Right renal cortex interstitium (tissue), 3 donors: ENCODE results near the gene ZNF581. TPM values are rescaled to one million over a fixed set of nuclear protein-coding genes. Genes with fewer than 3 reads are reported as not detected.

Source experiments
- DNase-seq, 3 donors: peaks; one replicate each; pipeline ENCODE4 v3.0.0-alpha.2; 2013; ENCODE audit warnings: low read depth in 3 of 3, low spot score in 2 of 3
- polyA plus RNA-seq, 3 donors: library from polyadenylated mRNA; unstranded; fragments of 120-200 nt; gene quantifications; one replicate each; pipeline ENCODE4 v1.2.1, GENCODE V29; 2013; ENCODE audit not compliant: insufficient read length in 3 of 3

The ZNF581 gene
- polyA plus RNA-seq, 3 donors = 22.1 to 24.5 (median 24.2) TPM

DNA sequence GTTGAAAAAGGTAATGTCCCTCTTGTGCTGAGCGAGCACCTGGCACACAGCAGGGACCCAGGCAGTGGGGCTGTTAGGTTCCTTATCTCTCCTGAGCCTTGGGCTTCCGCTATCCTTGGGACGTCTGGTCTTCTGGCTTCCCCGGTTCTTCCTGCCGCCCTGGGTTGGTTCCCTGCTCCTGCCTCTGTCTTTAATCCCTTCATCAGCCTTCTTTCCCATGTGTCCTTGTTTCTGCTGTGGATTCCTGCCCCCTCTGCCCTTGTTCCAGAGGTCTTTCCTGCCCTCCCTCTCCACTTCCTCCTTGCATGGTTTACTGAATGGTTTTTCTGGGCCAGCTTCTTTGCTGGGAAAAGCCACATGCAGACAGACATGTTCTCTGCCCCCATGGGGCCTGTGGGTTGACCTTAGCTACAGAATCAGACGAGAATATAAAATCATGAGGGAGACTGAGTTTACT is 34.2 kb downstream of the ZNF581 start:
- DNase-seq = no peak

DNA sequence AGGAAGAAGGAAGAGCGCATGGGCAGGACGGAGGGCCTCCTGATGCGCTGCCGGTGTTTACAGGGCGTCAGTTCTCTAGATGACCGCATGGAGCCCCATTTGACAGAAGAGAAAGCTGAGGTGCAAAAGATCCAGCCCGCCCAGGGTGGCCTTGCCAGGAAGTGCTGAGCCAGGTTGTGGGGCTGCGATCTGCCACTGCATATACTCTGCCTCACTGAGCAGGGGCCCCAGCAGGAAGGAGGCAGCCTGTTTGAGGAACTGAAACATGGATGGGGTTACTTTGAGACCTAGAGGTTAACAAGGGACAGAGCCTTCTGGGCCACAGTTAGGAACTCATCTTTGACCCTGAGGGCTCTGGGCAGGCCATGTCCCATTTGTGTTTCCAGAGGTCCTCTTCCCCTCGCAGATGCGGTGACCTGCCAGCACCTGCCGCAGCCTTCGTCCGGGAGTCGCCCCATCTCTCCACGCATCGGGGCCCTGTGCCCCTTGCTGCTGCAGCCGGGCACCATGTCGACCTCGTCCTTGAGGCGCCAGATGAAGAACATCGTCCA is 34.7 kb downstream of the ZNF581 start:
- no peak for DNase-seq

DNA sequence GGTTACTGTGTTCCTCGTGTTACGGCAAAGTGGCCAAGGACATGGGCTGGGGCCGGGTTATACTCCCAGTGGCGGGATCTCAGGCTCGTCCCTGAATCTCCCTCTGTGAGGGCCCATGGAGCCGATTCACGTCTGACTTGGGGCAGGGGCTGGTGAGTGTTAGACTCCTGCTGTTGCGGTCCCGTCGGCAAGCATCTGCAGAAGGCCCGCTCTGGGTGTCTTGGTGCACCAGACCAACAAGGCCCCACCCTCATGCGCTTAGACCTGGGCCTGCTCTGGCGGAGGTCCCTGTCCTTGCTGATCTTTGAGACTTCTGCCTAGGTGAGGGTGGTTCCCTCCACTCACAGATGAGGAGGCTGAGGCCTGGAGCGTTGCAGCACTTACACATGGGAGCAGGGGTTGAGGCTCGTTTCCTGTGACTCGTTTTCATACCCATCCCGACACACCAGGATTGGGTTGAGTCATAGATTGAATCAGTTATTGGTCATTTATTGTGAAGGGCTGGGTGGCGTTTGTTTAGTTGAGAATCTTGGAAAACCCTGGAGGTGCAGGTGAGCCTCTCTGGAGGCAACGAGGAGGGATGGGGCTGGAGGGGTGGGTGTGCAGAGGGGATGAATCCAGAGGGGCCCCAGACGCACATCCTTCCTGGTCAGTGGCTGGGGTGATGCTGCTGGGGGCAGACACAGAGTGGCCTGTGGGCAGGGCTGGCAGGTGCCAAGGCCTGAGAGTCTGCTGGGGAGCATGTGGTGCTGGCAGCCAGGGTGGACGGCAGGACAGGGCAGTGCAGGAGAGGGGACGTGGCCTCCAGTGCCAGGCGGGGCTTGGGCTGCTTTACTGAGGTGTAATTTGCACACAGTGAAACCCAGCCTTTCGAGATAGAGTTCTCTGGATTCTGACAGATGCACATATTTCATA is 36.2 kb downstream of the ZNF581 start:
- DNase-seq = no peak

DNA sequence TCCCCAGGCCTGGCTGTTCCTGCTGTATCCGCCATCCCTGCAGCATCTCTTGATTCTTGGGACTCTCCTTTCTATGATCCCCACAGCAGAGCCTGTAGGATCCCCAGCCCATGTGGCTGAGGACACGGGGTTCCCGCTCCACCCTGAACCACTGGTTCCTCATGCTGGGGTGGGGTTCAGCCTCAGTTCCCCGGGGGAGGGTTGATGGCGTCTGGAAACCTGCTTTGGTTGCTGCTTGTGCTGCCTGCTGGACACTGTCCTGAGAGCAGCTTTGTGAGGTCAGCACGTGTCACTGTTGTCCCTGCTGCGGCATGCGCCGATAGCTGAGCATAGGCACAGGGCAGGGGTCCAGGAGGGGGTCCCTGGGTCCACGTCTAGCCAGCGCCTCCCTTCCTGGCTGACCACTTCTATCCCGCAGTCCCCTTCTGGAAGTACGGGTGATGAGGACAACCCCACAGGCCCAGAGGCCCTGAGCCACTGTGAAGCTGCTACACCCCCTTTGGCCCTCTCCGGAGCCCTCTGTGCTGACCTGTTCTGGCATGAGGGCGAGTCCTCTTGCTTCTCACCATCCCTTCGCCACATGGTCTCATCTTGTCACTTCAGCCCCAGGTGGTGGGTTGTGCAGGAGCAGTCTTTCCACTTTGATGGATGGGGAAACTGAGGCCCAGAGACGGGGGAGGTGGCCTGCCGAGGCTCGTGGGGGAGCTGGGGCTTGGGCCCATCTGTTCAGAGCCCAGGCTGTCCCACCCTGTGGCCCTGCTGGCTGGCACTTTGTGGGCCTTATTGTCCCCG is 37.1 kb downstream of the ZNF581 start:
- DNase-seq = no peak

DNA sequence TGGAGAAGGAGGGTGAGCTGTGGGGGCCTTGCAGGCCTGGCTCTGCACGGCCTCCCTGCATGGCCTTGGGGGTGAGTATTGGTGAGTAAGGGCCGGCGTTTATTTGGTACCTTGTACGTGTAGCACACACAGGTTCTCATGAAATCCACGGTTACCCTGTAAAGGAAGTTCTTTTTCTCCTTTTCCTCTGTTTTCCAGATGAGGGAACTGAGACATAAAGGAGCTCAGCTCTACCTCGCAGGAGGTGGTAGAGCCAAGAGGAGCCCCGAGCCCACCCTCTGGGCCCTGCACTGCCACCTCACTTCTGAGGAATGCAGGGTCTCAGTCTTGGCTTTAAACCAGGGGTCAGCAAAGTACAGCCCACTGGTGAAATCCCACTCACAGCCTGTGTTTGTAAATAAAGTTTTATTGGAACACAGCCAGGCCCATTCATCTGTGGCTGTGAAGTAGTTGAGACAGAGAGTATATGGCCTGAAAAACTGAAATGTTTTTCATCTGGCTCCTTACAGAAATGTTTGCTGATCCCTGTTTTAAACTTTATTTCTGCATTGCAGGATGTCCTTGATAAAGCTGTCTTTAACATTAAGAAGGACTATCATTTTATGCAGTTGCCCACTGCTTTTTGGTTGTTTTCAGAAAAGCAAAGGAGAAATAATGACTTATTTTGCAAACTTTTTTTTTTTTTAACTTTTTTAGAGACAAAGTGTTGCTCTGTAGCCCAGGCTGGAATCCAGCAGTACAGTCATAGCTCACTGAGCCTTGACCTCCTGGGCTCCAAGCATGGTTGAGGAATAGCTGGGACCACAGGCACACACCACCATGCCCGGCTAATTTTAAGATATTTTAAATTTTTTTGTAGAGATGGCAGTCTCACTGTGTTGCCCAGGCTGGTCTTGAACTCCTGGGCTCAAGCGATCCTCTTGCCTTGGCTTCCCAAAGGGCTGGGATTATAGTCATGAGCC is 38.0 kb downstream of the ZNF581 start:
- DNase-seq = no peak

DNA sequence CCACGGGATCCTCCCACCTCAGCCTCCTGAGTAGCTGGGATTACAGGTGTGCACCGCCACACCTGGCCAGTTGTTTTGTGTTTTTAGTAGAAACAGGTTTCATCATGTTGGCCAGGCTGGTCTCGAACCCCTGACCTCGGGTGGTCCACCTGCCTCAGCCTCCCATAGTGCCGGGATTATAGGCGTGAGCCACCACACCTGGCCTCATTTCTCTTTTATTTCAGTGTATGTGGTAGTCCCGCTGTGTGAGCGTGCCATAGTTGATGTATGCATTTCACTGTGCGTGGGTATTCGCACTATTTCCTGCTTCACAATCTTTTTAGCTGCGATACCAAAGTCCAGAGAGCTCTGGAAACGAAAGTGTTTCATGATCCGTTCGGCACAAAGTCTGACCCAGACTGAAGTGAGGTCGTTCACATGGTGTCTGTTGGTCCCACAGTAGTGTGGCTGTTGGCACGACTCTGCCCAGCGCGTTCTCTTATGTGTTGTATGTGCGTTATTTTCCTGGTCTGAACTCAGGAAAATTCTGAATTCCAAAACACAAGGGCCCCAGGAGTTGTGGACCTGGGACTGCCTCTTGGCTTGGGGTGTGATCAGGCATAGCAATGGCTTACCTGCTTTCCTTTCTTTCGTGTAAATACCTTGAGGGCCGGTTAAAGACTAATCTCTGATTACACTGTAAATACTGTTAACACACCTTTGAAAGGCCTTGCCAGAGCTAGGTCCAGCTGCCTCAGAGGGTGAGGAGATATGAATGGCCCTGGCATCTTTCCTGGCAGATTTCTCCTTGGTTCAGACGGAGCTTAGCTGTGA is 40.2 kb downstream of the ZNF581 start:
- DNase-seq = peak in 1 of 3 donors; percentile 54

DNA sequence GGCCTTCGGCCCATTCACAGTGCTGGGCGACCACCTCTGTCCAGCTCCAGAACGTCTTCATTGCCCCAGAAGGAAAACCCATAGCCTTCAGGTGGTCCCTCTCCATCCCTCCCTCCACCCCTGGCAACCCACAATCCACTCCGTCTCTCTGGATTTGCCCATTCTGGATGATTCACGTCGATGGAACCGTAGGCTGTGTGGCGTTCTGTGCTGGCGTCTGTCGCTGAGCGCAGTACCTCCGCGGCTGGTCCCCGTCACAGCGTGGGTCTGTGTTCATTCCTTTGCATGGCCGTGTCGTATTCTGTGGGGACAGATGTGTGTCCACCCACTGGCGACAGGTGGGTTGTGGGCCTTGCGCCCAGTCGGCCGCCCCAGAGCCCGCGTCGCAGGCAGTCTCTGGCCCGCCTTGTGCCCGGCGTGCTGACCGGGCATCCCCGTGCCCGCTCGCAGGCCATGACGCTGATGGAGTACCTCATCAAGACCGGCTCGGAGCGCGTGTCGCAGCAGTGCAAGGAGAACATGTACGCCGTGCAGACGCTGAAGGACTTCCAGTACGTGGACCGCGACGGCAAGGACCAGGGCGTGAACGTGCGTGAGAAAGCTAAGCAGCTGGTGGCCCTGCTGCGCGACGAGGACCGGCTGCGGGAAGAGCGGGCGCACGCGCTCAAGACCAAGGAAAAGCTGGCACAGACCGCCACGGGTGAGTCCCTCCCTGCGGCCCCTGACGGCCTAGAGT is 41.7 kb downstream of the ZNF581 start:
- no peak for DNase-seq

DNA sequence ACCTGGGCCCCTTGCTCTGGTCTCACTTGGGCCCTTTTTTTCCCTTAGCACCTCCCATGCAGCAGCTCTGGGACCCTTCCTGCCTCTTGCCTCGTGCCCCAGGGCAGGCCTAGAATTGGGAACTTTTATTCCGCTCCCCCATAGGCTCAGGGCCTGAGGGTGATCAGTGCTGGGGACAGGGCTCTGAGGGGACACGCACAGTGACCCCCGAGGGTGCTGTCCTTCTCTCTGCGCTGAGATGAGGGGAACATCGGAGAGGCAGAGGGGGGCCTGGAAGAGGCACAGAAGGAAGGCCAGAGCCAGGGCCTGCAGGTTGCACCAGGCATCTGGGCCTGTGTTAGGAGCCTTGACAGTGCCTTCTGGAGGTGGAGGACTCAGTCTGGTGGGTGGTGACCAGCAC is 42.3 kb downstream of the ZNF581 start:
- no peak for DNase-seq

DNA sequence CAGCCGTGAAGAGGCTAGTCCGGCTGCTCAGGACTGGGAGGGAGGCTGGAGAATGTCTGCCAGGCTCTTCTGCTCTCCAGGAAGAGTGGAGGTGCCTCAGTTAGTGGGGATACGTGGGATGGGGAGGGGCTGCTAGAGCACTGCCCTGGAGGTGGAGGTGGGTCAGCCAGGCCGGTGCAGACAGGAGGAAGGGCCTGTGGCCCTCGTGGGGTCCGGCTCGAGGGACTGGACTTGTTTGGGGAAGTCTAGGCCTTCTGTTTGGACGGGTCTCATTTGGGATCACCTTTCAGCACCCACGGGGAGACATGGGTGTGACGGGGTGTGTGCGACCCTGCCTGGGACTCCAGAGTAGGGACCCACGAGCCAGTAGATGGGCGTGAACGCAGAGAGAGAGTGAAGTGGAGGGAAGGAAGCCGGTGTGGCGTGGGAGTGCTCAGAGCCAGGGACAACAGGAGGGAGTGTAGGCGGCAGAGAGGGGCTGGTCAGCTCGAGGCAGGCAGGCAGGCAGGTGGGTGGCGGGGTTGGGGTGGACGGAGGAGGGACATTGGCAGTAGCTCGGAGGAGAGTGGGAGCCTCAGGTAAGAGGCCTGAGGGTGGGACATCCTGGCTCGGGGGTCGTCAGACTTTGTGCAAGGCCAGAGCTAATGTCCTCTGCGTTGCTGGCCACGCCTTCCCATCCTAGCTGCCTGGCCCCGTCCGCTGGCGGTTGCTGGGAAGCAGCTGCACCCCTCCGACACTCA is 43.0 kb downstream of the ZNF581 start:
- no peak for DNase-seq

DNA sequence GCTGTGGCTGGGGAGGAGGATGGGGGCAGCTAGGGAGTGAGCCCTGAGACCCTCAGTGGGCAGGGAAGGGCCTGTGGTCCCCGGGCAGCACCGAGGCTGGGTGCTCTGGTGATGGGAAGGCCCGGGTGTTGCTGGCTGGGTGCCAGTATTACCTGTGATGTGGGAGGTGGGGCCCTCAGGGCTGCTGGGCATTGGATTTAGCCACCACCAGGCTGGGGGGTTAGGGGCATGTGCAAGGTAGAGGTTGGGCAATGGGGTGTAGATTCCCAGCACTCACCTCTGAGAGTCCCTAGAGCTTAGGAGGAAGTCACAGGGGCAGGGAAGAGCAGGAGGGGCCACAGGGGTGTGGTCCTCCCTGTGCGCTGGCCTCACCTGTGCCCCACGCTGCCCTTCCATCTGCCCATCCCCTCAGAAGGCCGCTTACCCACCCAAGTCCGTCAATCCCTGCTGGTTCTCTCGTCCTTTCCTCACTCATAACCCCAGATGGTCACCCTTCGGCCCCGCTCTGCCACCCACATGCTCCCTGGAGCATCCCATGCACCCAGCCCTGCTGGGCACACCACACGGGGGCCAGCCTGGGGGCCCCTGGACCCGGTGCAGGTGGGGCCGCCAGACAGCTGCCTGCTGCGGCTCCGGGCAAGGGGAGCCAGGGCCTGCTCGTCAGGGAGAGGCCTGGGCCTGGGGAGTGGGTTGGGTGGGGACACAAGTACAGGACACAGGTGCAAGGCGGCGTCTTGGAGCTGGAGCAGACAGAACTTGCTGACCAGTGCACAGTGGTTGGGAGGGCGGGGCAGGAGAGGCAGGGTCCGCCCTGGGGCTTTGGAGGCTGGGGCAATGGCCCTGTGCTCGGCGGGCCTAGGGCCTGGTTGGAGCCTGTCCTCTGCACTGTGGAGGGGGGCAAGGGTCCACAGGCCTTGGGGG is 44.1 kb downstream of the ZNF581 start:
- no peak for DNase-seq

DNA sequence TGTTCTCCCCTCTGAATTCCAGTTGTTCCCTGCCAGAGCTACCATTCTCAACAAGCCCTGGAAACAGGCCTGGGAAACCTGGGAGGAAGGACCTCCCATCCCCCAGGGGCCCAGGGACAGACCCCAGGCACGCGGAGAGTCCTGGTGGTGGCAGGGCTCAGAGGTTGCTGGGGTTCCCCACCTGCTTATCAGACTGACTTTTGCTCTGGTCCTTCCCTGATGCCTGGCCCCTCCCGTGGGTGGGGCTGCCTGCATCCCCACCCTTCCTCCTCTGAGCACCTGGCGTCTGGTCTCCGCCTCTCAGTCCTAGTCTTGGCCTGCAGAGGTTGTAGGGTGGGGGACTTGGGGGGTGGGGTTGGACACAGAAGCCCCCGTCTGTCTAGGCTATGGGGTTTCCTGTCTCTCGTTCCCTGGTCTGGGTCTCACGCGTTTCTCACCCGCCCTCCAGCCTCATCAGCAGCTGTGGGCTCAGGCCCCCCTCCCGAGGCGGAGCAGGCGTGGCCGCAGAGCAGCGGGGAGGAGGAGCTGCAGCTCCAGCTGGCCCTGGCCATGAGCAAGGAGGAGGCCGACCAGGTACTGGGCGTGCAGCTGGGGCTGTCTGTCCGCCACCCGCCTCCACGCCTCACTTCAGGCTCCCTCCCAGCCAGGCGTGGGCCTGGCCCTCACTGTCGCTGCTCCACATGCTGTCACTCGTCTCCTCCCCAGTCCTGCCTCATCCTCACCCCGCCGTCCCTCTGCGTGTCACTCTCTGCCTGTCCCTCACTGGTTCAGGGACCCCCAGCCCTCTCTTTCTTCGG is 45.2 kb downstream of the ZNF581 start:
- DNase-seq = no peak

DNA sequence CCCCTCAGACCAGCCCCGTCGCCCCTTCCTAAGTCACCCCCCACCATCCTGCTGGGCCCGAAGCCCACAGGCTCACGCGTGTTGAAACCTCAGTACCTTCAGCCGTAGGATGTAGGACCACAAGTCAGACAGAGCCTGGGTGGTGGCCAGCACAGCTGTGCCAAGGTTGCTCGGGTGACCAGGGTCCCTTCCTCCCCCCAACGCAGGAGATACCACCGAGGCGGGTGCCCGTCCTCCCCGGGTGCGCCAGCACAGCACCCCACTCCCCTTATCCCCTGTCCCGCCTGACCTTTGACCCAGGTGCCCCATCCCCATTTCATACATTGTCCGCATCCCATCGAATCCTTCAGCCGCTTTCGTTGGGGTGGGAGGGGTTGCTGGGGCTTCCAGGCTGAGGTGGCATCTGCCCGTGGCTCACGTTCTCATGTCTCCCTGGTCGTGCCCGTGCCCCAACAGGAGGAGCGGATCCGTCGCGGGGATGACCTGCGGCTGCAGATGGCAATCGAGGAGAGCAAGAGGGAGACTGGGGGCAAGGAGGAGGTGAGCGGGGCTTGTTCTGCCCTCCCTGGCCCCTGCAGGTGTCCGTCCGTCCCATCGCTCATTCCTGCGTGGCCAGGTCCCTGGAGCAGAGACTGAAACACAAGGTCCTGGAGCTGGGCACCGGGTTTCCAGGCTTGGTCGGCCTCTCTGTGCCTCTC is 46.1 kb downstream of the ZNF581 start:
- DNase-seq = no peak

DNA sequence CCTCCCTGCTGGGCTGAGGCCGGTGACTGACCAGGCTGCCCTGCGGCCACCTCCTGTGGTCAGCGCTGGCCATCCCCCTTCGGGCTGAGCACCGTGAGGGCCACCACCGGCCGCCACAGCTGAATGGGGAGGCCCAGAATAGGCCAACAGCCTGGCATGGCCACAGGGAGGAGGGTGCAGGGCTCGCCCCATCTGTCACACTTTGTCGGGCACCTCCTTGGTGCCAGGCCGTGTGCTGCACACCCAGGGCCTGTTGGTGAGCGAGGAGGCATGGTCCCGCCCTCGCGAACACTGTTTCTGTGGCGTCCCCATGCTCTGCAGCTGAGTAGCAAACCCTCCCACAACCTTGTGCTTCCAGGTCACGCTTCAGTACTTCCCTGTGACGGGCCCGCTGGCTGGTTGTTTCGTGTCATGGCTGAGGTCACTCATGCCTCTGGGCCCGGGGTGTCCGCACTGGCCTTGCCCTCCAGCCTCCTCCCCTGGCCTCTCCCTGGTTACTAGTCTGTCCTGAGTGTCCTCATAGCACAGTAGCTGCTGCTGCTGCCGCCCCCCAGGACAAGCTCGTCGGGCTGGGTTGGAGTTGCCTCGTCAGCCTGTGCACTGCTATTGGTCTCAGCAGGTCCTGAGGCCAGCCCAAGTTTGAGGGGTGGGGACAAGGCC is 46.8 kb downstream of the ZNF581 start:
- no peak for DNase-seq

DNA sequence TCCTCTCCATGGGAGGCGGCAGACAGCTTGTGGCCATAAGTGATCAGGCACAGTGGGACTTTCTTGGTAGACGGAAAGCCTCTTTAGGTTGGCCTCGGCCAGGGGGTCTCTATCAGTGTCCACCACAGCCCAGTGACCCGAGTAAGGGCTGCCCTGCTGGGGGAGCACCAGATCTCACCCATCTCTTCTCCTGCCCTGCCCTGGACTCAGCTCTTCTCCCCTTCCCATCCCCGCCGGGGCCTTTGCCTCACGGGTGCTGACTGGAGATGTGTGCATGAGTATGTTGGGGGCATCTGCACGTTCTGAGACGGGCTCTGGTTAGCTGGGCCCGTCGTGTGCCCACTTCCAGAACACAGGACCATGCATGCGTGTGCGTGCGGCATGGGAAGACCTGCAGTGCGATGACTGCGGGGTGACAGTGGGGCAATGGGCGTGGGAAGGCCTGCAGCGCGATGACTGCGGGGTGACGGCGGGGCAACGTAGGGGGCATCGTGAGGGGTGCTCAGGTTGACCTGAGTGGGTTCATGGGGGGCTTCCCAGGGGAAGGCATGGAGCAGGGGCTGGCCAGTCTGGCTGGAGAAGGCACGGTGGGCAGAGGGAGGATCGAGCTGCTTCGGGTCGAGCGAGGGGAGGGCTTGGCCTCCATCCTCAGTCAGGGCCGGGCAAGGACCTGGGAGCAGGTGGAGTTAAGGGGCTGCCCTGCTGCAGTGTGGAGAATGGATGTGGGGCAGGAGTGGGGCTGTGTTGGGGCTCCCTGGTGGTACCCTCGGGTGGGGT is 47.5 kb downstream of the ZNF581 start:
- DNase-seq = no peak
